Endothelial cell of umbilical vein (primary cell): ENCODE measurements around the gene GPR139.

Experiments
- EZH2 ChIP-seq: IDR thresholded peaks from 2 replicates; pipeline ENCODE4 v1.6.1; 2012; ENCODE audit warnings: borderline replicate concordance, low read depth, mild to moderate bottlenecking, moderate library complexity, low read length, inconsistent platforms; ENCODE audit not compliant: severe bottlenecking
- FOS ChIP-seq: IDR thresholded peaks from 2 replicates; pipeline ENCODE4 v1.6.1; 2011; ENCODE audit warnings: mild to moderate bottlenecking, low read length, moderate library complexity, borderline replicate concordance; ENCODE audit not compliant: insufficient read depth
- GATA2 ChIP-seq: IDR thresholded peaks from 2 replicates; pipeline ENCODE4 v1.7.0; 2011; ENCODE audit warnings: low read depth, mild to moderate bottlenecking, moderate library complexity, mixed read lengths, low read length; ENCODE audit not compliant: insufficient read length, insufficient read depth
- JUN ChIP-seq: IDR thresholded peaks from 2 replicates; pipeline ENCODE4 v1.6.1; 2011; ENCODE audit warnings: borderline replicate concordance, low read depth; ENCODE audit not compliant: insufficient read length, insufficient read depth
- POLR2A ChIP-seq: IDR thresholded peaks from 2 replicates; pipeline ENCODE4 v1.6.1; 2012; ENCODE audit warnings: low read depth, mild to moderate bottlenecking, control low read depth, low read length
- POLR2AphosphoS5 ChIP-seq: IDR thresholded peaks from 2 replicates; pipeline ENCODE4 v1.6.1; 2012; ENCODE audit warnings: low read depth, mild to moderate bottlenecking, control low read depth, low read length, moderate library complexity; ENCODE audit not compliant: insufficient read depth
- TF ChIP-seq, protein P1 (sequence below), 2 donors: IDR thresholded peaks; 1 replicate in 1 of 2; 2 replicates in 1 of 2; pipeline ENCODE4 v1.5.1; 2011; ENCODE audit warnings: low read length in 2 of 2, mild to moderate bottlenecking in 2 of 2, moderate library complexity in 2 of 2, control low read depth in 1 of 2, inconsistent platforms in 1 of 2, low read depth in 1 of 2; ENCODE audit not compliant: insufficient read depth in 1 of 2; ENCODE audit errors: extremely low read depth in 1 of 2

DNA sequence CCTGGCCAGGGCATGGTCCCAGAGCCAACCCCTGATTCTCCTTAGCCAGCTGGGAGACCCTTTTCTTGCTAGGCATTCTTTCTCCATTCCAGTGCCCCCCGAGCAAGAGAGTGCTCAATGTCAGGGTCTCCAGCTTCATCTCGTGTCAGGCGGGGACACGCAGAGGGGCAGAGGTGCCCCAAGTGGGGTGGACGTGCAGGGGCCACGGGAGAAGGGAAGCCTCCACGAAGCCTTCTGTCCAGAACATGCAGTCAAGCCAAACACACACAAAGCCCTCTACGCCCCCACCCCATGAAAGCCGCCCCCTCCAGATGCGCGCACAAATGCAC, 852 bp downstream of the GPR139 start:
- TF ChIP-seq, protein P1, sequence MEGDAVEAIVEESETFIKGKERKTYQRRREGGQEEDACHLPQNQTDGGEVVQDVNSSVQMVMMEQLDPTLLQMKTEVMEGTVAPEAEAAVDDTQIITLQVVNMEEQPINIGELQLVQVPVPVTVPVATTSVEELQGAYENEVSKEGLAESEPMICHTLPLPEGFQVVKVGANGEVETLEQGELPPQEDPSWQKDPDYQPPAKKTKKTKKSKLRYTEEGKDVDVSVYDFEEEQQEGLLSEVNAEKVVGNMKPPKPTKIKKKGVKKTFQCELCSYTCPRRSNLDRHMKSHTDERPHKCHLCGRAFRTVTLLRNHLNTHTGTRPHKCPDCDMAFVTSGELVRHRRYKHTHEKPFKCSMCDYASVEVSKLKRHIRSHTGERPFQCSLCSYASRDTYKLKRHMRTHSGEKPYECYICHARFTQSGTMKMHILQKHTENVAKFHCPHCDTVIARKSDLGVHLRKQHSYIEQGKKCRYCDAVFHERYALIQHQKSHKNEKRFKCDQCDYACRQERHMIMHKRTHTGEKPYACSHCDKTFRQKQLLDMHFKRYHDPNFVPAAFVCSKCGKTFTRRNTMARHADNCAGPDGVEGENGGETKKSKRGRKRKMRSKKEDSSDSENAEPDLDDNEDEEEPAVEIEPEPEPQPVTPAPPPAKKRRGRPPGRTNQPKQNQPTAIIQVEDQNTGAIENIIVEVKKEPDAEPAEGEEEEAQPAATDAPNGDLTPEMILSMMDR (IDR thresholded peaks at IDR 0.05; ENCODE audit: extremely low read depth in 1 of 2, insufficient read depth in 1 of 2, low read depth in 1 of 2, low read length in 2 of 2) = no peak
- TF ChIP-seq POLR2AphosphoS5 = no peak
- no peak for TF ChIP-seq FOS
- TF ChIP-seq POLR2A = no peak
- no peak for TF ChIP-seq GATA2
- TF ChIP-seq JUN = no peak
- no peak for TF ChIP-seq EZH2
